ENCODE data around the gene GRIK4. TPM values are rescaled to one million over a fixed set of nuclear protein-coding genes. Genes with fewer than 3 reads are reported as not detected.

The GRIK4 gene
- polyA plus RNA-seq, 1 donor: 0.94 TPM

DNA sequence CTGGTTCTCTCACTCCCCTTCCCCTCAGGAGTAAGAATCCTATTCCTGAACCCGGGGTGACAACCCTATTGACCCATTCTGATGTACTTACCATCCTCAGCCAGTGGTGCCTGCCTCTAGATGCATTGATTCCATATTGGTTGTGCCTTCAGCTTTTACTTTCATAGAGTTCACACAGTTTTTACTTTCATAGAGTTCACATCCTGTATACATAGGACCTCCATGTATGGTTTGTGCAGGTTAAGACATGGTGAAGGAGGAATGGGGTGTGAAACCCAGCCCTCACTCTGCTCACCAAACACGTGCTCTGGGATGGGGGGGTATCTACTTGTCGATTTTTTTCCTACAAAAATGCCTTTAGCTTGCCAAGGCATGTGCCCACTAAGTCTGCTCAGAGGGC, 406.7 kb downstream of the GRIK4 start:
- WGBS (ENCODE audit: insufficient coverage, low lambda C conversion rate): no CpG with 5 or more reads among the region's 3 CpGs
- H3K27ac ChIP-seq (ENCODE audit: low read length): no peak overlapping the region
- H3K9me3 ChIP-seq (ENCODE audit: control insufficient read depth, low read depth, low read length): no peaks in the 10 kb centered on the region
- H3K4me1 ChIP-seq (ENCODE audit: control insufficient read depth, insufficient read depth, low read length): no peaks in the 10 kb centered on the region
- no peak for DNase-seq
- no peak overlapping the region for H3K4me3 ChIP-seq (ENCODE audit: low read length)
- no peaks in the 10 kb centered on the region for H3K36me3 ChIP-seq (ENCODE audit: control insufficient read depth, insufficient read depth, low read length)
- H3K27me3 ChIP-seq (ENCODE audit: control insufficient read depth, insufficient read depth, low read length): no peaks in the 10 kb centered on the region

DNA sequence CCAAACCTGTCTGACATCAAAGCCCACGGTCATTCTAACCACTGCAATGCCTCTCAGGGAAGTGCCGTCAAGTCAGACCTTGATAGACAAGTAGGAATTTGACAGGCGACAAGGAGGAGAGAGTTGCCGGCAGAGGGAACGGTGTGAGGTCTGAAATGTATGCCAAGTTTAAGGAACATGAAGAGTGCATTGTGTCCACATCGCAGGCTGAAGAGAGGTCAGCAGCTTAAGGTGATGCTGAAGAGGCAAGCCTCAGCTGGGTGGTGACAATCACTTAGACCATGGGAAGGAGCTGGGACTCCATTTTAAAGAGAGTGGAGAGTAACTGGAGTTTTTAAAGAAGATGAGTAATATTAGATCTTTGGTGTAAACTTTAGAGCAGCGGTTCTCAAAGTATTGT, 407.5 kb downstream of the GRIK4 start:
- Histone ChIP-seq H3K9me3 (ENCODE audit: control insufficient read depth, low read depth, low read length) (no peaks in the 10 kb centered on the region), H3K27me3 (ENCODE audit: control insufficient read depth, insufficient read depth, low read length) (no peaks in the 10 kb centered on the region), H3K4me3 (ENCODE audit: low read length) (no peak overlapping the region), H3K36me3 (ENCODE audit: control insufficient read depth, insufficient read depth, low read length) (no peaks in the 10 kb centered on the region), H3K4me1 (ENCODE audit: control insufficient read depth, insufficient read depth, low read length) (no peaks in the 10 kb centered on the region), H3K27ac (ENCODE audit: low read length) (no peak overlapping the region)
- no peak for DNase-seq
- WGBS (ENCODE audit: insufficient coverage, low lambda C conversion rate): 100% methylated on average over 2 of the region's 7 CpGs

DNA sequence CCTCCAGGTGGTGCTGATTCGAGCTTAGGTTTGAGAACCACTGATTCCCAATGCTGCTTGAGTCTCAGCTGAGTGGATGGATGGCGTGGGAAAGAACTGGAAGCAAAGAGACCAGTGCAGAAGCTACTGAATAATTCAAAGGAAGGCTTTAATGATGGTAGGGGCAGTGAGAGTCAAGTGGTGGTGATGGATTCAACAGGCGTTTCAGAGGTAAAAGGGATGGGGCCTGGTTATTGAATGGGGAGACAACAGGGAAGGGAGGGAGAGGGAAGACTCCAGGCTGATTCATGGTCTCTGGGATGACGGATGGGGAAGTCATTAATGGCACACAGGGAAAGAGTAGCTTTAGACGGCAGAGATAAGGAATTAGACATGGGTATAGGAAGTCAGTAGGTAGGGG, 408.0 kb downstream of the GRIK4 start:
- no peak overlapping the region for H3K27ac ChIP-seq (ENCODE audit: low read length)
- no peaks in the 10 kb centered on the region for H3K4me1 ChIP-seq (ENCODE audit: control insufficient read depth, insufficient read depth, low read length)
- no peak for DNase-seq
- H3K4me3 ChIP-seq (ENCODE audit: low read length): no peak overlapping the region
- 70% methylated on average over 3 of the region's 5 CpGs for WGBS (ENCODE audit: insufficient coverage, low lambda C conversion rate)
- no peaks in the 10 kb centered on the region for H3K27me3 ChIP-seq (ENCODE audit: control insufficient read depth, insufficient read depth, low read length)
- H3K9me3 ChIP-seq (ENCODE audit: control insufficient read depth, low read depth, low read length): no peaks in the 10 kb centered on the region
- no peaks in the 10 kb centered on the region for H3K36me3 ChIP-seq (ENCODE audit: control insufficient read depth, insufficient read depth, low read length)

DNA sequence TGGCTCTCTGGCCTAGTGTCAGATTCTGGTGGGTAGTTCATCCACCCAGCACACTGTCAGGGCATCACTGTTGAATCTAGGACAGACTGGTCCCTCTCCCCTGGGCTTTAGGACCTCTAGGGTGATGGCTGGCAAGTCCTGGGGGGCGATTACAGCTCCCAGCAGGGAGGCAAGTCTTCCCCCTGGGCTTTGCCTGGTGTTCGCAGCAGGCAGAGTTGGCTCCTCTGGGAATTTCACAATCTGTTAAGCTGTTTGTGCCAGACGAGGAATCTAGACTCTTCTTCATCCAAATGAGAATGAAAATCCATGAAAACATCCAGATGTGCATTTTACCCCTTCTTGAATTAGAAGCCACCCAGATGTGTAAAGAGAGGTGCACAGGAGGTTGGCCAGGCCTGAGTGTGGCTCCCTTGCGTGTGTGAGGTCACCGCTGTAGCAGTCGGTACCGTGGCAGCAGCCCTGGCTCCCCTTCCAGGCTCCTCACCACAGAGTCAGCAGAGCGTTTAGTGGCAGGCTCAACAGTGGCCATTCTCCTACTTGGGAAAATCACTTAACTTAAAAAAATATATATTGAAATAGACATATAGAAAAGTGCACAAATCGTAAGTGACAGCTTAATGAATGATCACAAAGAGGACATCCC, 412.4 kb downstream of the GRIK4 start:
- Histone ChIP-seq H3K27me3 (ENCODE audit: control insufficient read depth, insufficient read depth, low read length) (no peaks in the 10 kb centered on the region), H3K9me3 (ENCODE audit: control insufficient read depth, low read depth, low read length) (no peaks in the 10 kb centered on the region), H3K27ac (ENCODE audit: low read length) (no peak overlapping the region), H3K4me1 (ENCODE audit: control insufficient read depth, insufficient read depth, low read length) (no peaks in the 10 kb centered on the region), H3K4me3 (ENCODE audit: low read length) (no peak overlapping the region), H3K36me3 (ENCODE audit: control insufficient read depth, insufficient read depth, low read length) (no peaks in the 10 kb centered on the region)
- DNase-seq: no peak
- WGBS (ENCODE audit: insufficient coverage, low lambda C conversion rate): no CpG with 5 or more reads among the region's 9 CpGs

DNA sequence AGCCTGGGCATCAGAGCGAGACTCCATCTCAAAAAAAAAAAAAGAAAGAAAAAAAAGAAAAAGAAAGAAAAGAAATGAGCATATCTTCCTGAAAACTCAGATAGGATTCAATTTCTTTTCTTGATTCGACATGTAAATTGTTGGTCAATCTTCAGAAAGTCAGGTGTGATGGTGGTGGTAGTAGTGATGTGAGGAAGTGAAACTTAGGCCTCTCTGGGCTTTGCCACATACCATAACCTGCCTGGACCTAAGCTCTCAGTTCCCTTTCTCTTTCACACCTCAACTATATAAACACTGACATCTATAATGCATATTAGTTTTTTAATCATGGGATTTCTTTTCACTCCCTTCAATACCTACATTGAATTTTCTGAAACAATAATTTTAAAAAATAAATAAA, 414.4 kb downstream of the GRIK4 start:
- Histone ChIP-seq H3K36me3 (ENCODE audit: control insufficient read depth, insufficient read depth, low read length) (no peaks in the 10 kb centered on the region), H3K27ac (ENCODE audit: low read length) (no peak overlapping the region), H3K9me3 (ENCODE audit: control insufficient read depth, low read depth, low read length) (no peaks in the 10 kb centered on the region), H3K4me1 (ENCODE audit: control insufficient read depth, insufficient read depth, low read length) (peaks cover 3% of the 10 kb centered on the region), H3K4me3 (ENCODE audit: low read length) (no peak overlapping the region), H3K27me3 (ENCODE audit: control insufficient read depth, insufficient read depth, low read length) (no peaks in the 10 kb centered on the region)
- WGBS (ENCODE audit: insufficient coverage, low lambda C conversion rate): 100% methylated on average over 2 of the region's 2 CpGs
- DNase-seq: no peak

DNA sequence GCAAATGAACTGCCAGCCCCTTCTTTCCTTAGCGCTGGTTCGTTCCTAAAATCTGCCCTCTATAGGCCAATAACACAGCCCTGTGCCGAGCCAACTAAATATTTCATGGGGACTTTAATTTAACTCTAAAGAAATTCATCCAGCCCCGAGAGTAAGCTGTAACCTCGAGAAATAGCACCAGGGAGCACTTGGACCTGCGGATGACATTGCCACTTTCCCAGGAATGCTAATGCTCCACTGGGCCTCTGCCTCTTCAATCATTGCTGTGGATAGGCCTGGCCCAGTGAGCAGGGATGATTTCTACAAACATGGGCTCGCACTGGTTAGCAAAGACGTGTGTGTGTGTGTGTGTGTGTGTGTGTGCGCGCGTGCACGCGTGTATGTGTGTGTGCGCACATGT, 417.1 kb downstream of the GRIK4 start:
- H3K27ac ChIP-seq (ENCODE audit: low read length): no peak overlapping the region
- DNase-seq: no peak
- H3K4me3 ChIP-seq (ENCODE audit: low read length): no peak overlapping the region
- H3K36me3 ChIP-seq (ENCODE audit: control insufficient read depth, insufficient read depth, low read length): no peaks in the 10 kb centered on the region
- H3K27me3 ChIP-seq (ENCODE audit: control insufficient read depth, insufficient read depth, low read length): no peaks in the 10 kb centered on the region
- WGBS (ENCODE audit: insufficient coverage, low lambda C conversion rate): 86% methylated on average over 2 of the region's 14 CpGs
- H3K9me3 ChIP-seq (ENCODE audit: control insufficient read depth, low read depth, low read length): no peaks in the 10 kb centered on the region
- H3K4me1 ChIP-seq (ENCODE audit: control insufficient read depth, insufficient read depth, low read length): peaks cover 3% of the 10 kb centered on the region

DNA sequence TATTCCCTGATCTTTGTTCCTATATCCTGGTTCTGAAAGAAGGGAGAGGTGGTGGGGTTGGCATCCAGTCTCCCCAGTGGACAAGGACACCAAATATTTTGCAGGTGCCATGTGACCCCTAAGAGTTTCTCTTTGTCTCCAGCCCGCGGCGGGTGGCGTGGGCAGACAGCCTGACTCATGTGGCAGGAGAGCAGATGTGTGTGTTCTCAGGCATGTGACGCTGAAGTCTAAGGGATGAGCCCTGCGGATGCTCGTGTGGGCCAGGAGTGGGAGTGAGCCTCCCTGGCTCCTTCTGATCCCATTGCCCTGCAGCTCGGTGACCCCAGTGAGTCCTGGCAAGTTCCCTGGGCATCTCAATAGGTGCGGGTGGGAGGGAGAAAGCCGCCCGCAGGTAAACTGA, 417.5 kb downstream of the GRIK4 start:
- no CpG with 5 or more reads among the region's 11 CpGs for WGBS (ENCODE audit: insufficient coverage, low lambda C conversion rate)
- H3K27me3 ChIP-seq (ENCODE audit: control insufficient read depth, insufficient read depth, low read length): no peaks in the 10 kb centered on the region
- no peak overlapping the region for H3K27ac ChIP-seq (ENCODE audit: low read length)
- H3K4me3 ChIP-seq (ENCODE audit: low read length): no peak overlapping the region
- no peak for DNase-seq
- H3K4me1 ChIP-seq (ENCODE audit: control insufficient read depth, insufficient read depth, low read length): peaks cover 3% of the 10 kb centered on the region
- H3K36me3 ChIP-seq (ENCODE audit: control insufficient read depth, insufficient read depth, low read length): no peaks in the 10 kb centered on the region
- H3K9me3 ChIP-seq (ENCODE audit: control insufficient read depth, low read depth, low read length): no peaks in the 10 kb centered on the region

DNA sequence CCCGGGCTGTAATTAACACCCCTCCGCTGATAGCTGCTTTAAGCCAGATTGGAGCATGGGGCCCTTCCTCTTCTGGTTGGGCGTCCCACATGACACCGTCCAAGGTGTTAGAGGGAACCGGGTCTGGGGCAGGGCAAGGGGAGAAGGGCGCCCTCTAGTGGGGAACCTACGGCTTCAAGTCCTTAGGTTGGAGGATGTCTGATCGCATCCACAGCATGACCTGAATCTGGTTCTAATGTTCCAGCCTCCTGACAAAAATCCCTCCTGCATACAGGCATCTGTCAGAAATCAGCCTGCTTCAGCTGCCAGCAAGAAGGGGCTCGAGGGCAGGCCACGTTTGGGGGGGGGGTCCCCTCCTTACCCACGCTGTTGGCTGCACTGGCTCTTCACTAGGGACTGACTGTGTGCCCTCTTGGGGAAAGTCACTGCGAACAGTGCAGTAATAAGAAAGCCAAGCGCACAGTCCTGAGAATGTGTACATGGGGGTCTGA, 418.2 kb downstream of the GRIK4 start:
- Histone ChIP-seq H3K36me3 (ENCODE audit: control insufficient read depth, insufficient read depth, low read length) (no peaks in the 10 kb centered on the region), H3K27ac (ENCODE audit: low read length) (no peak overlapping the region), H3K4me3 (ENCODE audit: low read length) (no peak overlapping the region), H3K27me3 (ENCODE audit: control insufficient read depth, insufficient read depth, low read length) (no peaks in the 10 kb centered on the region), H3K4me1 (ENCODE audit: control insufficient read depth, insufficient read depth, low read length) (peaks cover 3% of the 10 kb centered on the region), H3K9me3 (ENCODE audit: control insufficient read depth, low read depth, low read length) (no peaks in the 10 kb centered on the region)
- DNase-seq: peak; percentile 67 to 70
- WGBS (ENCODE audit: insufficient coverage, low lambda C conversion rate): no CpG with 5 or more reads among the region's 13 CpGs

DNA sequence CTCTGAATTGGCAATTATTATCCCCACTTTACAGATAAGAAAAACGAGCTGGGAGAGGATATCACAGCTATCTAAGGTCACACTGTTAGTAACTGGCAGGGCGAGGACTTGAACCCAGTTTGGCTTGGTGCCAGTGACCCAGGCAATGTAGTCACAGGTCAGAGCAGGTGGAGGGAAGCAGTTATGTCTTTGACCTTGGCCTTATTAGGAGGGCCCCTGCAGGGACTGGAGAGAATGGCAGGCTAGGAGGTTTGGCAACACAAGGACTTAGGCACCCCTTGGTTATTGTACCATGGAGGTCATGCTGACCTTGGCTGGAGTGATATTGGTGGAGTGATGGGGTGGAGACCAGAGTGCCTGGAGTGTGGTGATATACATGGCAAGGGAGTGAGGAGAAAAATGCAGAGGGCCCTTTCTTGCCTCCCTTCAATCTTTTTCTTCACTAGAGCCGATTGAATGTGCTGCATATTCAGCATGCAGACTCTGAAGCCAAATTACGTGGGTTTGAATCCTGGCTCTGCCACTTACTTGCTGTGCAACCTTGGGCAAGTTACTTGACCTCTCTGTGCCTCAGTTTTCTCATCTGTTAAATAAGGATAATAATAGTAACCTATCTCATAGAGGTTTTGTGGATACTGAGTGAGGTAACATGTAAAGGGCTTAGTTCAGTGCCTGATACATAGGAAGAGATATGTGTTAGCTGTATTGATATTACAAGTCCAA, 419.7 kb downstream of the GRIK4 start:
- Histone ChIP-seq H3K36me3 (ENCODE audit: control insufficient read depth, insufficient read depth, low read length) (no peaks in the 10 kb centered on the region), H3K9me3 (ENCODE audit: control insufficient read depth, low read depth, low read length) (no peaks in the 10 kb centered on the region), H3K4me3 (ENCODE audit: low read length) (no peak overlapping the region), H3K27ac (ENCODE audit: low read length) (no peak overlapping the region), H3K27me3 (ENCODE audit: control insufficient read depth, insufficient read depth, low read length) (no peaks in the 10 kb centered on the region), H3K4me1 (ENCODE audit: control insufficient read depth, insufficient read depth, low read length) (peaks cover 3% of the 10 kb centered on the region)
- DNase-seq: peak in 1 of 2 donors; percentile 19
- 100% methylated on average over 1 of the region's 4 CpGs for WGBS (ENCODE audit: insufficient coverage, low lambda C conversion rate)

DNA sequence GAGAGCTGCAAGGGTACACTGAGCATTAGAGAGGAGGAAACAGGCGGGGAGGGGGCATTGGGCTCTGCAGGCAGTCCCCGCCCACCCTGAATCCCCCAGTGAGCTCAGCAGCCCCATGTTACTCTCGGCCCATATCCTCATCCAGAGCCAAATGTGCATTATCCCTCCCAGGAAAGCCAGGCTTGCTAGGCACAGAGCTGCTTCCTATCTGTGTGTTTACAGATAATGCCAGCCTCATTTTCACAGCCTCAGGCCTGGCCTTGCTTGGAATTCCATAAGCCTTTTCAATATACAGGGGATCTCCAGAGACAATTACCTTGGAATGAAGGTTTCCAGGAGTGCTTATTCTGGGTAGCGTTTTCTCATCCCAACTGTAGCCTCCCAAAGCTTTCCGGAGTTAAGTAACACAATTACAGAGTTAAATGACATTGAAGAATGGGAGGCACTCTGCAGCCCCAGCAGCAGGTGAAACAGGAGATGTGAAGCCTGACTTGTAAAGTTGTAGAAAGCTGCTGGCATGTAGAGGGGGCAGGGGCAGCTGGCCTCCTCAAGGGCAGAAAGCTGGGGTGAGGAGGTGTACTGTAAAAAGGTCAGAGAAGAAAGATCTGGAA, 420.9 kb downstream of the GRIK4 start:
- H3K4me3 ChIP-seq (ENCODE audit: low read length): no peak overlapping the region
- DNase-seq: no peak
- H3K27me3 ChIP-seq (ENCODE audit: control insufficient read depth, insufficient read depth, low read length): no peaks in the 10 kb centered on the region
- no peaks in the 10 kb centered on the region for H3K36me3 ChIP-seq (ENCODE audit: control insufficient read depth, insufficient read depth, low read length)
- H3K27ac ChIP-seq (ENCODE audit: low read length): no peak overlapping the region
- 83% methylated on average over 1 of the region's 5 CpGs for WGBS (ENCODE audit: insufficient coverage, low lambda C conversion rate)
- H3K4me1 ChIP-seq (ENCODE audit: control insufficient read depth, insufficient read depth, low read length): peaks cover 3% of the 10 kb centered on the region
- H3K9me3 ChIP-seq (ENCODE audit: control insufficient read depth, low read depth, low read length): no peaks in the 10 kb centered on the region
